Immature natural killer cell (primary cell): ENCODE data around the gene BICD2. TPM values are rescaled to one million over a fixed set of nuclear protein-coding genes. Genes with fewer than 3 reads are reported as not detected.
"Not testable (repeated sequence)": the region's sequence is repeated elsewhere in the genome, so short reads cannot be mapped to it uniquely, and the experiment has no call there.

Experiments used
- DNase-seq, 3 donors: peaks; one replicate each; pipeline ENCODE4 v3.0.0; 2022; ENCODE audit warnings: mixed read lengths in 1 of 3
- H3K27ac Mint-ChIP-seq, 6 donors: one replicate each; pipeline ENCODE4 v1.8.0; 2020; ENCODE audit warnings: mixed read lengths in 6 of 6, mild to moderate bottlenecking in 5 of 6, inconsistent platforms in 4 of 6, moderate library complexity in 3 of 6
- H3K27me3 Mint-ChIP-seq, 3 donors: one replicate each; pipeline ENCODE4 v1.8.0; 2020 to 2021; ENCODE audit warnings: low read depth in 3 of 3, mild to moderate bottlenecking in 3 of 3, mixed read lengths in 3 of 3, moderate library complexity in 3 of 3, inconsistent platforms in 1 of 3
- H3K36me3 Mint-ChIP-seq, 3 donors: one replicate each; pipeline ENCODE4 v1.8.0; 2020; ENCODE audit warnings: mixed read lengths in 3 of 3, inconsistent platforms in 2 of 3, mild to moderate bottlenecking in 2 of 3
- H3K4me1 Mint-ChIP-seq, 2 donors: one replicate each; pipeline ENCODE4 v1.8.0; 2020; ENCODE audit warnings: inconsistent platforms in 2 of 2, mild to moderate bottlenecking in 2 of 2, mixed read lengths in 2 of 2, moderate library complexity in 1 of 2
- H3K4me3 Mint-ChIP-seq, 5 donors: one replicate each; pipeline ENCODE4 v1.8.0; 2020; ENCODE audit warnings: mild to moderate bottlenecking in 5 of 5, mixed read lengths in 5 of 5, inconsistent platforms in 3 of 5, moderate library complexity in 3 of 5
- H3K9me3 Mint-ChIP-seq, 6 donors: one replicate each; pipeline ENCODE4 v1.8.0; 2020; ENCODE audit warnings: mild to moderate bottlenecking in 6 of 6, mixed read lengths in 6 of 6, inconsistent platforms in 4 of 6, moderate library complexity in 3 of 6
- polyA plus RNA-seq, 3 donors: library from polyadenylated mRNA; unstranded; fragments of 300-500 nt; fragmentation: Illumina TruSeq; gene quantifications; one replicate each; pipeline ENCODE4 v1.2.3, GENCODE V29; 2021

Gene BICD2
- polyA plus RNA-seq, 3 donors from 2014 or later: 5.8 to 26.8 (median 8.0) TPM

DNA sequence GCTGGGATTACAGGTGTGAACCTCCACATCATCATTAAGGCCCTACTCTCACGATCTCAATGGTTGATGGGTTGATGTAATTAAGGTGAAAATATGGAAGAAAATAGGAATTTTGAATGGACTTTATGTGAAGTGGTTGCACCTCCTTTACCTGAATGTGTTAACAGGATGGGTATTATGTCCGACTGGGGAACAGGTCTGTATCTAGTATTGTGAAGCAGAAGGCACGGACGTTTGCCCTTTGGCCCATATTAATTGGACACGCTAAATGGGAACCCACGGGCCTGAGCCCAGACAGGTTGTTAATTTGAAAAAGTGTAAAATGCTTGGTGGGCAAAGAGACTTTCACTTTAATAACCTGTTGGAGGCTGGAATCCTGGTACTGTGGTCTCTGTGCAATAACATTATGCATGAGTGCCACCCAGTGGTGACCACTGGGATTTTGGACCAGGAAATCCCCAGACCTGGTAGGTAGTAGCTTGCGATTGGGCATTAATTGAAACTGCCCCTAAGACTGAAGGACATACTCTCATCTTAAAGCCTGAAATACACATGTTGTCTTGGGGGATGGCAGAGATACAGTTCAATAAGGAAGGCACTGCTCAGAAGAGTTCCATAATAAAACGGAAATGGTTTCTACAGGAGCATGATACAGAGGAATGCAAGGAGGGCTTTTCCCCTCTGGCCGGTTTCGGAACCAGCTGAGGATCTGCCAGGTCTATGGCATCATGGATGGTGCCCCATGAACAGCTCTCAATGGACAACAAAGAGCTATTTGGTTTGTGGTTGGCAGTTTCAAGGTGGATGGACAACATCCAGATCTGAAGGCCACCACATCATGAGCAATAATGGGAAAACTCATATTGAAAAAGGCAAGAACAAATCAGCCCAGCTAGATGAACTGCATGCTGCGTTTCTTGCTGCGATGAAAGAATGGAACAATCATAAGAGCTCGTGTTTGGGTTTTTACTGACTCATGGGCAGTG lies 26.2 kb upstream of the BICD2 start:
- Mint-ChIP-seq H3K27ac (no peak overlapping the region), H3K4me3 (no peak overlapping the region), H3K27me3 (peaks cover 0 to 15% (median 14%) of the 10 kb centered on the region in 3 donors), H3K4me1 (peaks cover 2 to 7% of the 10 kb centered on the region in 2 donors), H3K9me3 (peaks cover 0 to 16% (median 4%) of the 10 kb centered on the region in 6 donors), H3K36me3 (peaks cover 0 to 13% (median 3%) of the 10 kb centered on the region in 3 donors)
- DNase-seq: peak; percentile 66 to 69 (median 69)

DNA sequence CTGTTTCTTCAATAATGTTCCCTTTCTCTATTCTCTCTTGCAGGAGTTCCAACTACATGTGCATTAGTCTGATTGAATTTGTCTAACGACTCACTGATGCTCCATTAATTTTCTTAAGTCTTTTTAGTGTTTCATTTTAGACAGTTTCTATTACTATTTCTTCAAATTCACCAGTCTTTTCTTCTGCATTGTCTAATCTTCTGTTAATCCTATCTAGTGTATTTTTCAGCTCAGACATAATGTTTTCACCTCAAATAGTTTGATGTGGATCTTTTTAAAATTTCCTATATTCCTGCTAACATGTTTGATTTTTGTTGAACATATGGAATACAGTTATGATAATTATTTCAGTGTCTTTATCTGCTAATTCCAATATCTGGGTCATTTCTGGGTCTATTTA lies 21.7 kb upstream of the BICD2 start:
- Mint-ChIP-seq H3K4me3 (no peak overlapping the region), H3K4me1 (peaks cover 2 to 7% of the 10 kb centered on the region in 2 donors), H3K27ac (no peak overlapping the region), H3K9me3 (peaks cover 0 to 18% (median 4%) of the 10 kb centered on the region in 6 donors), H3K27me3 (peaks cover 0 to 14% (median 9%) of the 10 kb centered on the region in 3 donors), H3K36me3 (peaks cover 0 to 14% (median 3%) of the 10 kb centered on the region in 3 donors)
- DNase-seq: no peak

DNA sequence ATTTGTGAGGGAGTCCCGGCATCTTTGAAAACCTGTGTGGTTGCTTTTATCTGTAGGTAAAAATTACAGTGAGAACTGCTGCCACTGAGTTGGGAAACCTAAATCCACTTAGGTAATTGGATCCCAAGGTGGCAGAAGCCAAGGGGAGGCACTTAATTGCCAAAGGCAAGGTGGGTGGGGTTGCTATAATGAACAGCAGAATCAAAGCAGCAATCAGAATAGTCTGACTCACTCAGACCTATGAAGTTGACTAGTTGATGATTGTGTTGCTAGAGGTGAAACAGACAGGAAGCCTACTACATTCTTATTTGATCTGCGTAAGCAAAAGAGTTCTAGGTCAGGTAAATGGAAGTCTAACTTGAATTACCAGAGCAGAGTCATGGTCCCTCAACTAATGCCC lies 17.3 kb upstream of the BICD2 start:
- no peak overlapping the region for H3K27ac Mint-ChIP-seq
- peaks cover 0 to 16% (median 3%) of the 10 kb centered on the region in 3 donors for H3K27me3 Mint-ChIP-seq
- no peaks in the 10 kb centered on the region for H3K4me1 Mint-ChIP-seq
- H3K36me3 Mint-ChIP-seq: peaks cover 0 to 10% (median 3%) of the 10 kb centered on the region in 3 donors
- peaks cover 0 to 12% (median 2%) of the 10 kb centered on the region in 6 donors for H3K9me3 Mint-ChIP-seq
- H3K4me3 Mint-ChIP-seq: no peak overlapping the region
- no peak for DNase-seq

DNA sequence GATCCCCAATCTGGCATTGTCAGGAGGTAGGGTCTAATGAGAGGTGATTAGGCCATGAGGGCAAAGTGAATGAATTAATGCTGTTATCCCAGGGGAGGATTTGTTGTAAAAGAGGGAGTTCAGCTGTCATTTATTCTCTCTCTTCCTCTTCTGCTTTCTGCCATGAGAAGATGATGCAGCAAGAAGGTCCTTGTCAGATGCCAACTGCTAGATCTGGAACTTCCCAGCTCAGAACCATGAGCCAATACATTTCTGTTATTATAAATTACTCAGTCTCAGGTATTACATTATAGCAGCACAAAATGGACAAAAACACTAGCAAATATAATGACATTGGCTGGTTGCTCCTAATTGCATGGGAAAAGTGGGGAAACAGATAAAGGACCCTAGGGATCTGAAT lies 15.6 kb upstream of the BICD2 start:
- Mint-ChIP-seq H3K27me3 (peaks cover 0 to 9% (median 0%) of the 10 kb centered on the region in 3 donors), H3K4me3 (no peak overlapping the region), H3K9me3 (peaks cover 0 to 1% (median 0%) of the 10 kb centered on the region in 6 donors), H3K4me1 (no peaks in the 10 kb centered on the region), H3K36me3 (no peaks in the 10 kb centered on the region), H3K27ac (peak overlapping the region in 1 of 6 donors; percentile 40)
- DNase-seq: no peak

DNA sequence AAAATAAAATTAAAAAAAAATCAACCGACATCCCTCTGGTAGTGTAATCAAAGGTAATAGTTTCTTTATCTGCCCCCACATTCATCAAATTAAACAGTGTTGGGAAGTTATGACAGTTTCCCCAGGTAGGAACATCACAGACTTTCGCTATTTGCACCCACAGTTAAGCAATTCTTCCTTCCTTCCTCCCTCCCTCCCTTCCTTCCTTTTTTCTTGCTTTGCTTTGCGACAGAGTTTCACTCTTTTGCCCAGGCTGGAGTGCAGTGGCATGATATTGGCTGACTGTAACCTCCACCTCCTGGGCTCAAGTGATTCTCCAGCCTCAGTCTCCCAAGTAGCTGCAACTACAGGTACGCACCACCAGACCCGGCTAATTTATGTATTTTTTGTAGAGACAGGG lies 10.8 kb upstream of the BICD2 start:
- Mint-ChIP-seq H3K4me1 (no peaks in the 10 kb centered on the region), H3K4me3 (no peak overlapping the region), H3K9me3 (peaks cover 0 to 1% (median 0%) of the 10 kb centered on the region in 6 donors), H3K36me3 (no peaks in the 10 kb centered on the region), H3K27ac (no peak overlapping the region), H3K27me3 (peaks cover 3 to 12% (median 3%) of the 10 kb centered on the region in 3 donors)
- no peak for DNase-seq

DNA sequence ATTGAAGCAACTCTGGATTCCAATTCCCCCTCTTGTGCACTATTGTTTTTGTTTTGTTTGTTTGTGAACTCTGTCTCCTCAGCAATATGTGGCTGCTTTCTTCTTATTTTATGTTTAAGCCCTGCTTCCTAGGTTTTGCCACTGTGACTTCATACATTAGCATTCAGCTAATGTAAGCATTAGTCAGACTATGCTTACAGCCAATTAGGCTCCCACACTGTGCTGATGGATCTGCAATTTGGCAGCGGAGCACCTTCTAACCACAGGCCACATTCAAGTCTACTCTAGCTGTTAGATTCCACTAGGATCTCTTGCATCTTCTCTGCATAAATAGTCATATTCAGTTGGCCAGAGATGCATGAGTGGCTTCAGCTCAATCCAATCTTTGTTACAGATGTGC lies 9.6 kb upstream of the BICD2 start:
- no peak overlapping the region for H3K4me3 Mint-ChIP-seq
- no peak for DNase-seq
- peaks cover 3 to 8% (median 4%) of the 10 kb centered on the region in 3 donors for H3K27me3 Mint-ChIP-seq
- peaks cover 0 to under 1% (median 0%) of the 10 kb centered on the region in 6 donors for H3K9me3 Mint-ChIP-seq
- no peak overlapping the region for H3K27ac Mint-ChIP-seq
- H3K36me3 Mint-ChIP-seq: no peaks in the 10 kb centered on the region
- H3K4me1 Mint-ChIP-seq: no peaks in the 10 kb centered on the region

DNA sequence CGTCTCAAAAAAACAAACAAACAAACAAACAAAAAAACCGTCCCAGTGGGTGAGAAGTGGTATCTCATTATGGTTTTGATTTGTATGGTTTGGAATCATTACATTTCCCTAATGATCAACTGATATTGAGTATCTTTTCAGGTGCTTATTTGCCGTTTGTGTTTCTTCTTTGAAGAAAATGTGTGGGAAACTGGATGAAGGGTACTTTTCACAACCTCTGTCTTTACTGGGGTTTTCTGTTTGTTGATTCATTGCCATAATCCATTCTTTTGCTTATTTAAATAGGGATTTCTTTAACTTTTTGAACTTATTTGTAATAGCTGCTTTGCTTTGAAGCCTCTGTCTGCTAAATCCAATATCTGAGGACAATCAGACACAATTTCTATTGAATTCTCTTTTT lies 9.2 kb upstream of the BICD2 start:
- Mint-ChIP-seq H3K4me3 (no peak overlapping the region), H3K27me3 (peaks cover 3 to 8% (median 4%) of the 10 kb centered on the region in 3 donors), H3K27ac (no peak overlapping the region), H3K4me1 (no peaks in the 10 kb centered on the region), H3K36me3 (no peaks in the 10 kb centered on the region), H3K9me3 (no peaks in the 10 kb centered on the region)
- DNase-seq: no peak

DNA sequence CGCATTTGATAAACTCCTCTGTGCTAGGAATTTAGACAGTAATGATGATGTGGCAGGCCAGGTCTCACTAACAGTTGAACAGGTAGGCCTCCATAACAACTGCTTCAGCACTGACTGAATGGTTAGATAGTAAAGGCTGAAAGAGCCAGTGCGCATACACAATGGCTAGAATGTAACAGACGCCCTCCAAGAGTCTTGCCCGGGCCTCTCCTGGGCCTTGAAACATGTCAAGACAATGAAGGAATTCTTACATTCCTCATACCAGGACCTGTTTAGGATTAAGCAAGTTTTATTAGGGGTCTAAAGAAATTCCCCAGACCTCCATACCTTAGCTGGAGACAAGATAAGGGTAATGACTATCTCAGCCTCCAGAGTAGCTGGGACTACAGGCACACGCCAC lies 6.7 kb upstream of the BICD2 start:
- peaks cover 4 to 7% (median 6%) of the 10 kb centered on the region in 3 donors for H3K27me3 Mint-ChIP-seq
- H3K27ac Mint-ChIP-seq: no peak overlapping the region
- no peak for DNase-seq
- H3K4me1 Mint-ChIP-seq: peaks cover under 1 to 2% of the 10 kb centered on the region in 2 donors
- H3K4me3 Mint-ChIP-seq: no peak overlapping the region
- no peaks in the 10 kb centered on the region for H3K36me3 Mint-ChIP-seq
- H3K9me3 Mint-ChIP-seq: no peaks in the 10 kb centered on the region

DNA sequence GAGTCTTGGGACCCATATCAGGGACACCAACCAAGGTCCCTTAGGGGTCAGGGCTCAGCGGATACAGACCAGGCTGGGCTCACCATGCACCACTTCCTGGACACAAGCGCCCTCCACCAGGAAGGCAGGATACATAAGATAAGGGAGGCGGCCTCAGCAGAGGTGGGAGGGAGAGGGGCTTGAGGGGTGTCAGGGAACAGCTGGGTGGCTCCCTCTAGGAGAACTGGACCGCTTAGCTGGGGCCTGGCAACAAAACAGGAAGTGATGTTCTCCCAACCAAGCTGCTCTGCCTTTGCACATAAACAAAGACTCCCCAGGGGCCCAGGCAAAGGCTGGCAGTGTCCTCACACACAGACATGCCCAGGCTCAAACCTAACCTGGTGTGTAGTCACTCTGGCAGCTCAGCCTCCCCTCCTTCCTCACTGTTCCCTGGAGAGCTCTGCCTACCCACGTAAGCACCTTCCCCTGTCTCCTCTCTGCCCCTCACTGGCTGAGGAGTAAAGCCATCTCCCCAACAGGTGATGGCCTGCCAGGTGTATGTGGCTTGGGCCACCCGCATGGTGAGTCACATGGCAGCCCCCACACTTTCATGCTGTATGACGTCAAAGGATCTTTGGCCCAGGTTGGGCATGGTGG lies 5.8 kb upstream of the BICD2 start:
- Mint-ChIP-seq H3K4me1 (peaks cover 9 to 10% of the 10 kb centered on the region in 2 donors), H3K27me3 (peaks cover 6 to 11% (median 8%) of the 10 kb centered on the region in 3 donors), H3K36me3 (no peaks in the 10 kb centered on the region), H3K27ac (no peak overlapping the region), H3K4me3 (no peak overlapping the region), H3K9me3 (no peaks in the 10 kb centered on the region)
- DNase-seq: no peak

DNA sequence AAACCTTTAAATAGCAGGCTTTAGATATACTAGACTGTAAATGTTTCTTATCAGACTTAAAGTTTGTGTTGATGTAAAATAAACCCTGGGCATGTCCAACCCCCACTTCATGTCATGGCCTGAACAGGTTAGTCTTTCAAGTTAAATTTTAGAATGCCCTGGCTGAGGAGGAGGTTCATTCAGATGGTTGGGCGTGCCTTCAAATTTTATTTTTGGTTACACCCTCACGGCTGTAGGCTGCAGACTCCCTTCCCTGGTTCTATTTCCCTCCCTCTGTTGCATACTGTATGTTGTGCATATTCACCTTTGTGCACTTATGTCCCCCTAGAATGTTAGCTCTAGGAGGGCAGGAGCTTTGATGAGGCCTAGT lies 5.3 kb upstream of the BICD2 start:
- no peak overlapping the region for H3K27ac Mint-ChIP-seq

DNA sequence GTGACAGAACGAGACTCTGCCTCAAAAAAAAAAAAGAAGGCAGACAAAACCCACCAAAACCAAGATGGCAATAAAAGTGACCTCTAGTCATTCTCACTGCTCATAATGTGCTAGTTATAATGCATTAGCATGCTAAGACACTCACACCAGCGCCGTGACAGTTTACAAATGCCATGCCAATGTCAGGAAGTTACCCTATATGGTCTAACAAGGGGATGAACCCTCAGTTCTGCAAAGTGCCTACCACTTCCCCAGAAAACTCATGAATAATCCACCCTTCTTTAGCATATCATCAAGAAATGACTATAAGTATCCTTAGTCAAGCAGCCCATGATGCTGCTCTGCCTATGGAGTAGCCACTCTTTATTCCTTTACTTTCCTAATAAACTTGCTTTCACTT lies 4.7 kb upstream of the BICD2 start:
- no peak overlapping the region for H3K27ac Mint-ChIP-seq
- H3K27me3 Mint-ChIP-seq: peaks cover 8 to 13% (median 10%) of the 10 kb centered on the region in 3 donors
- peaks cover 11 to 13% of the 10 kb centered on the region in 2 donors for H3K4me1 Mint-ChIP-seq
- H3K9me3 Mint-ChIP-seq: no peaks in the 10 kb centered on the region
- no peaks in the 10 kb centered on the region for H3K36me3 Mint-ChIP-seq
- no peak for DNase-seq
- no peak overlapping the region for H3K4me3 Mint-ChIP-seq

More for the DNA sequence above, 5.3 kb upstream of the BICD2 start:
- H3K4me1 Mint-ChIP-seq: peaks cover 11 to 13% of the 10 kb centered on the region in 2 donors
- DNase-seq: no peak
- H3K4me3 Mint-ChIP-seq: no peak overlapping the region
- H3K9me3 Mint-ChIP-seq: no peaks in the 10 kb centered on the region
- peaks cover 9 to 13% (median 11%) of the 10 kb centered on the region in 3 donors for H3K27me3 Mint-ChIP-seq
- no peaks in the 10 kb centered on the region for H3K36me3 Mint-ChIP-seq

DNA sequence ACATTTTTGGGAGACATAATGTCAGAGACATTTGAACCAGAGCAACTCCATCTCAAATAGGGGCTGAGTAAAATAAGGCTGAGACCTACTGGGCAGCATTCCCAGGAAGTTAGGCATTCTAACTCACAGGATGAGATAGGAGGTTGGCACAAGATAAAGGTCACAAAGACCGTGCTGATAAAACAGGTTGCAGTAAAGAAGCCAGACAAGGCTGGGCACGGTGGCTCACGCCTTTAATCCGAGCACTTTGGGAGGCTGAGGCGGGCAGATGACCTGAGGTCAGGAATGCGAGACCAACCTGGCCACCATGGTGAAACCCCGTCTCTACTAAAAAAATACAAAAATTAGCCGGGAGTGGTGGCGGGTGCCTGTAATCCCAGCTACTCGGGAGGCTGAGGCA lies 4.2 kb upstream of the BICD2 start:
- H3K9me3 Mint-ChIP-seq, DNase-seq, H3K27ac Mint-ChIP-seq, H3K36me3 Mint-ChIP-seq, H3K4me3 Mint-ChIP-seq: not testable (repeated sequence)
- Mint-ChIP-seq H3K27me3 (peaks cover 6 to 15% (median 8%) of the 10 kb centered on the region in 3 donors), H3K4me1 (peaks cover 12 to 14% of the 10 kb centered on the region in 2 donors)

DNA sequence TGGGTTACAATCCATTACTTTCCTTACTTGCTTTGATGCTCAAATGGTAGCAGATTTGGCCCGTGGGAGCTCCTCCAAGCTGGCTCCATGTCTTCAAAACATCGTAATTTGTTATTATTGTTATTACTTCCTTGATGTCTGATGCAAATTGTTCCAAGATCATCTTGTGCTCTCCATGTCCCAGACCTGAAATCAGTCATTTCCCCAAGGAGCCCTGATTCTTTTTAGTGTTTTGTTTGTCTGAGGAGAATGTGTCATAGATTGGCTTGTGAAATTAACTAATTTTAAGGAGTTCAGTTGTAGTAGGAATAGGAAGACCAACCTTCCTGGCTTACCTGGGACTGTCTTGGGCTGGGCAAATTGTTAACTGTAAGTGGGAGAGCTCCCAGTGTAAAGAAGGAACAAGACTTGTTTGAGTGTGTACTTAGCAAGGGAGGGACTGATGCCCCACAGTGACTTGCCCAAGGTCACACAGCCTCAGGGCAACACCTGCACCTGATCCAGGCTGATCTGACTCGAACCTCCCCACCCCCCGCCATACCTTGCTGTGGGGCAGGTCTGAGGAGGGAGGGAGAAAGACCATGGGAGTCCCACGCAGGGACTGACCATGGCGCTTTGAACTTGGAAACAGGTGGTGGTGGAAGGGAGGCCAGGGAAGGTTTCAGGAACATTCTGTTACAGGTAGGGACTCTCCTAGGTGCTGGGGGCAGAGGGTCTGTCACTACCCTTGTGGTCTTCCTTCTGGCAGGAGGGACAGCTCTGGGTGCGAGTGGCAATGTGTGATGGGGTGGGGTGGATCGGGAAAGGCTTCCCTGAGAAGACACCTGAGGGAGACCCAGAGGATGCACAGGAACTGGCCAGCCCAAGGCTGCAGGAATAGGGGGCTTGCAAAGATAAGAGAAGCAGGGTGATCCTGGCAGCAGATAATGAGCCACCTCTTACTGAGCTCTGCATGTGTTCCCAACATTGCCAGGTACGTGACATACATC lies 2.7 kb upstream of the BICD2 start:
- peak overlapping the region; percentile 8 to 55 (median 34) for H3K4me3 Mint-ChIP-seq
- peak overlapping the region in 4 of 6 donors; percentile 21 to 84 (median 43) for H3K27ac Mint-ChIP-seq
- H3K4me1 Mint-ChIP-seq: peaks cover 27 to 29% of the 10 kb centered on the region in 2 donors

More for the DNA sequence above, 2.7 kb upstream of the BICD2 start:
- H3K36me3 Mint-ChIP-seq: no peaks in the 10 kb centered on the region
- no peak for DNase-seq
- peaks cover 8 to 15% (median 8%) of the 10 kb centered on the region in 3 donors for H3K27me3 Mint-ChIP-seq
- no peaks in the 10 kb centered on the region for H3K9me3 Mint-ChIP-seq
